H1 (cell line): ENCODE results near the gene ITPKA. TPM values are rescaled to one million over a fixed set of nuclear protein-coding genes. Genes with fewer than 3 reads are reported as not detected.

Source experiments
- CTCF ChIA-PET: fragments of 300-600 bp; sonication (Branson Sonifier 250); formaldehyde crosslinking; loops from one replicate; lab custom pipeline; 2021; ENCODE audit not compliant: partially characterized antibody; lab: Charles Lee
- POLR2A ChIA-PET: fragments of 300-600 bp; sonication (Branson Sonifier 250); formaldehyde crosslinking; loops from one replicate; lab custom pipeline; 2021; ENCODE audit warnings: inconsistent platforms; ENCODE audit not compliant: partially characterized antibody; lab: Charles Lee
- DNase-seq, 2 experiments: peaks; one replicate each; pipeline versions ENCODE4 v3.0.0 to v3.0.0-alpha.2; 2010 to 2022; ENCODE audit warnings: low spot score in 2 of 2, low read depth in 1 of 2, mixed read lengths in 1 of 2
- FAIRE-seq: peaks from 2 replicates; lab custom pipeline; 2011; peaks lifted over from hg19 to GRCh38; lab: Jason Lieb, UNC
- H2AFZ ChIP-seq: 2 replicates; pipeline ENCODE4 v1.8.1; 2012; ENCODE audit warnings: low read length, inconsistent platforms
- H2AK5ac ChIP-seq: 2 replicates; pipeline ENCODE4 v1.6.1; 2013; ENCODE audit warnings: low read depth, low read length
- H2BK120ac ChIP-seq: replicated peaks from 2 replicates; pipeline ENCODE3; 2013; ENCODE audit warnings: low read depth, low read length, inconsistent platforms
- H2BK12ac ChIP-seq: 2 replicates; pipeline ENCODE4 v1.6.1; 2013; ENCODE audit warnings: low read depth, low read length
- H2BK15ac ChIP-seq: 2 replicates; pipeline ENCODE4 v1.6.1; 2013; ENCODE audit warnings: low read length
- H2BK20ac ChIP-seq: 2 replicates; pipeline ENCODE4 v1.6.1; 2013; ENCODE audit warnings: low read length
- H2BK5ac ChIP-seq: 2 replicates; pipeline ENCODE4 v1.6.1; 2013; ENCODE audit warnings: low read depth, low read length
- H3K14ac ChIP-seq: 2 replicates; pipeline ENCODE4 v1.6.1; 2013; ENCODE audit warnings: inconsistent platforms; ENCODE audit not compliant: insufficient read length
- H3K18ac ChIP-seq: 2 replicates; pipeline ENCODE4 v1.6.1; 2013; ENCODE audit warnings: low read length; ENCODE audit errors: extremely low read depth
- H3K23ac ChIP-seq: 2 replicates; pipeline ENCODE4 v1.6.1; 2013; ENCODE audit warnings: inconsistent platforms; ENCODE audit not compliant: insufficient read length
- H3K23me2 ChIP-seq: 2 replicates; pipeline ENCODE4 v1.6.1; 2013; ENCODE audit warnings: low read depth, low read length
- H3K27ac ChIP-seq: 2 replicates; pipeline ENCODE4 v1.6.1; 2011; ENCODE audit warnings: low read depth, low read length, inconsistent platforms
- H3K27me3 ChIP-seq, 4 experiments: replicated peaks in 1 of 4; 1 replicate in 1 of 4; 2 replicates in 3 of 4; pipeline versions ENCODE4 v1.6.1 to v1.8.1; 2011 to 2013; ENCODE audit warnings: low read length in 3 of 4, mild to moderate bottlenecking in 3 of 4, inconsistent platforms in 2 of 4, mixed read lengths in 2 of 4, moderate library complexity in 1 of 4; ENCODE audit not compliant: control insufficient read depth in 3 of 4, insufficient read depth in 3 of 4; ENCODE audit errors: extremely low read depth in 1 of 4
- H3K36me3 ChIP-seq, 4 experiments: 2 replicates each; pipeline versions ENCODE4 v1.6.1 to v1.8.1; 2011 to 2013; ENCODE audit warnings: mild to moderate bottlenecking in 4 of 4, low read length in 3 of 4, moderate library complexity in 2 of 4, control low read depth in 1 of 4, inconsistent platforms in 1 of 4; ENCODE audit not compliant: insufficient read depth in 4 of 4, control insufficient read depth in 2 of 4
- H3K4ac ChIP-seq: replicated peaks from 2 replicates; pipeline ENCODE3; 2013; ENCODE audit warnings: low read length, low read depth, mixed read lengths, inconsistent platforms; ENCODE audit not compliant: insufficient read length
- H3K4me1 ChIP-seq, 4 experiments: replicated peaks in 1 of 4; 1 replicate in 1 of 4; 2 replicates in 3 of 4; pipeline versions ENCODE4 v1.6.1 to v1.8.1; 2011 to 2013; ENCODE audit warnings: low read length in 3 of 4, inconsistent platforms in 2 of 4, mixed read lengths in 1 of 4; ENCODE audit not compliant: insufficient read depth in 4 of 4, control insufficient read depth in 3 of 4
- H3K4me2 ChIP-seq, 2 experiments: 2 replicates each; pipeline versions ENCODE4 v1.6.1 to v1.8.1; 2011 to 2013; ENCODE audit warnings: low read depth in 2 of 2, low read length in 2 of 2, control low read depth in 1 of 2, inconsistent platforms in 1 of 2, mild to moderate bottlenecking in 1 of 2; ENCODE audit not compliant: insufficient read depth in 1 of 2
- H3K4me3 ChIP-seq, 4 experiments: fragments of 200-600, 300-600 bp in 1 of 4; sonication (generic), shearing (Covaris generic), sonication (Bioruptor Twin) in 1 of 4; 2 replicates each; pipeline versions ENCODE4 v1.5.1 to v1.8.1; 2011 to 2016; ENCODE audit warnings: low read length in 4 of 4, low read depth in 3 of 4, control low read depth in 2 of 4, inconsistent platforms in 2 of 4, mild to moderate bottlenecking in 2 of 4, mixed read lengths in 1 of 4, moderate library complexity in 1 of 4; ENCODE audit not compliant: insufficient read depth in 2 of 4; ENCODE audit errors: extremely low read depth in 1 of 4
- H3K56ac ChIP-seq: replicated peaks from 2 replicates; pipeline ENCODE3; 2013; ENCODE audit warnings: low read depth, mild to moderate bottlenecking, mixed read lengths, low read length, inconsistent platforms; ENCODE audit not compliant: insufficient read length
- H3K79me1 ChIP-seq: 2 replicates; pipeline ENCODE4 v1.6.1; 2013; ENCODE audit warnings: low read depth, low read length, control low read depth
- H3K79me2 ChIP-seq, 2 experiments: 2 replicates each; pipeline versions ENCODE4 v1.6.1 to v1.8.1; 2012 to 2013; ENCODE audit warnings: low read length in 2 of 2, mild to moderate bottlenecking in 2 of 2, inconsistent platforms in 1 of 2; ENCODE audit not compliant: insufficient read depth in 2 of 2, control insufficient read depth in 1 of 2
- H3K9ac ChIP-seq, 4 experiments: replicated peaks in 1 of 4; 1 replicate in 1 of 4; 2 replicates in 3 of 4; pipeline versions ENCODE4 v1.6.1 to v1.8.1; 2011 to 2013; ENCODE audit warnings: low read depth in 3 of 4, low read length in 3 of 4, control low read depth in 2 of 4, mild to moderate bottlenecking in 2 of 4, moderate library complexity in 2 of 4, inconsistent platforms in 1 of 4; ENCODE audit errors: extremely low read depth in 1 of 4
- H3K9me3 ChIP-seq, 2 experiments: 2 replicates each; pipeline versions ENCODE4 v1.6.1 to v1.8.1; 2012 to 2013; ENCODE audit warnings: mild to moderate bottlenecking in 2 of 2, moderate library complexity in 2 of 2, control low read depth in 1 of 2, inconsistent platforms in 1 of 2, low read depth in 1 of 2, low read length in 1 of 2, mixed read lengths in 1 of 2; ENCODE audit not compliant: insufficient read depth in 2 of 2
- H4K20me1 ChIP-seq, 2 experiments: replicated peaks in 1 of 2; 2 replicates each; pipeline versions ENCODE3 to v1.8.1; 2011 to 2013; ENCODE audit warnings: inconsistent platforms in 2 of 2, low read length in 2 of 2, mild to moderate bottlenecking in 1 of 2; ENCODE audit not compliant: insufficient read depth in 2 of 2, control insufficient read depth in 1 of 2
- H4K5ac ChIP-seq: 2 replicates; pipeline ENCODE4 v1.6.1; 2013; ENCODE audit warnings: low read length, low read depth, mixed read lengths, inconsistent platforms; ENCODE audit not compliant: insufficient read length
- H4K8ac ChIP-seq: 2 replicates; pipeline ENCODE4 v1.8.0; 2013; ENCODE audit warnings: mild to moderate bottlenecking, moderate library complexity, low read length, inconsistent platforms; ENCODE audit not compliant: insufficient read depth; ENCODE audit errors: extremely low read depth
- H4K91ac ChIP-seq: replicated peaks from 2 replicates; pipeline ENCODE3; 2013; ENCODE audit warnings: low read length, mixed read lengths, inconsistent platforms; ENCODE audit not compliant: insufficient read length
- BACH1 ChIP-seq: IDR thresholded peaks from 2 replicates; pipeline ENCODE4 v1.6.1; 2012; ENCODE audit warnings: low read length, improper control_type of control experiment
- CHD2 ChIP-seq: IDR thresholded peaks from 2 replicates; pipeline ENCODE4 v1.6.1; 2012; ENCODE audit warnings: low read length, improper control_type of control experiment
- EGR1 ChIP-seq: IDR thresholded peaks from 2 replicates; pipeline ENCODE4 v1.6.1; 2011; ENCODE audit warnings: low read depth, low read length, borderline replicate concordance
- JUN ChIP-seq: IDR thresholded peaks from 2 replicates; pipeline ENCODE4 v1.6.1; 2011; ENCODE audit warnings: low read depth, mild to moderate bottlenecking, improper control_type of control experiment, low read length
- KDM5A ChIP-seq: fragments of 200-600 bp; IDR thresholded peaks from 2 replicates; pipeline ENCODE4 v1.7.1; 2012; ENCODE audit warnings: mild to moderate bottlenecking, low read length, inconsistent platforms, mixed read lengths
- RNF2 ChIP-seq: fragments of 200-900, 300-1000 bp; sonication (generic); IDR thresholded peaks from 2 replicates; pipeline ENCODE4 v1.7.1; 2016; ENCODE audit warnings: borderline replicate concordance, low read depth, mild to moderate bottlenecking, antibody characterized with exemption, low read length; ENCODE audit not compliant: poor library complexity, severe bottlenecking; ENCODE audit errors: missing control alignments
- SAP30 ChIP-seq: fragments of 300-600 bp; sonication (generic); IDR thresholded peaks from 2 replicates; pipeline ENCODE4 v1.7.1; 2012; ENCODE audit warnings: low read length, moderate library complexity, mild to moderate bottlenecking, inconsistent platforms; ENCODE audit not compliant: insufficient read depth, insufficient replicate concordance
- WGBS, 2 experiments: shearing (Covaris generic) in 1 of 2; methylation state at CpG; one replicate each; pipeline versions ENCODE4 v1.1.6 to v1.1.7; 2013 to 2015; ENCODE audit warnings: low lambda C conversion rate in 2 of 2, mixed read lengths in 2 of 2, inconsistent platforms in 1 of 2, low coverage in 1 of 2, missing lambda C conversion rate in 1 of 2; ENCODE audit not compliant: insufficient replicate concordance in 2 of 2, insufficient coverage in 1 of 2, insufficient read length in 1 of 2; ENCODE audit errors: extremely low coverage in 1 of 2, missing lambda C conversion rate in 1 of 2; 5-methylcytosine and 5-hydroxymethylcytosine counted together
- long read RNA-seq, 2 experiments: library from RNA in 1 of 2; library from capped mRNA in 1 of 2; stranded (forward); transcript quantifications; one replicate each; pipeline ENCODE4 v2.0.0, GENCODE V29; 2021; ENCODE audit warnings: inconsistent platforms in 1 of 2
- polyA minus RNA-seq, 3 experiments: library from RNA; depleted of rRNA, polyadenylated mRNA; stranded (reverse); fragments of >200 nt; gene quantifications; 1 replicate in 2 of 3; 2 replicates in 1 of 3; pipeline ENCODE4 v1.2.3, GENCODE V29; 2011
- polyA plus RNA-seq, 7 experiments: library from polyadenylated mRNA; depleted of rRNA in 3 of 7; stranded (reverse) in 5 of 7; unstranded in 2 of 7; fragments of >200 nt in 5 of 7; fragments of 200-250 nt in 2 of 7; gene quantifications; 1 replicate in 5 of 7; 2 replicates in 1 of 7; 4 replicates in 1 of 7; pipeline versions ENCODE4 v1.2.1 to v1.2.3, GENCODE V29; 2011 to 2013; ENCODE audit warnings: missing spikeins in 2 of 7, mixed read lengths in 2 of 7
- total RNA-seq: library from RNA; stranded (reverse); fragmentation: NEBNext Ultra II Directional; extraction: Animal tissue kit (Norgen Biotek cat#: 25700); gene quantifications from 2 replicates; pipeline ENCODE4 v1.2.1, GENCODE V29; 2021
- TF ChIP-seq, protein P1 (sequence below): IDR thresholded peaks from 2 replicates; pipeline ENCODE4 v1.6.1; 2012; ENCODE audit warnings: inconsistent platforms

The ITPKA gene
- 0.67 and 0.99 TPM in 2 replicates for total RNA-seq
- 0.25 and 0.39 TPM in 2 replicates for polyA plus RNA-seq (2011; rRNA removed)
- 0.30 TPM for polyA plus RNA-seq (2011; cell fraction: cytosol; rRNA removed)
- 0.80 TPM for polyA plus RNA-seq (2011; cell fraction: nucleus; rRNA removed)
- 0.60 to 0.77 TPM (median 0.64 TPM) in 3 of 4 replicates, not detected in the other for polyA plus RNA-seq (2012, experiment 1 of 2)
- polyA plus RNA-seq (2012, experiment 2 of 2) = 0.70 TPM
- polyA plus RNA-seq (2013, experiment 1 of 2) = 0.53 TPM
- polyA plus RNA-seq (2013, experiment 2 of 2) = 0.37 TPM
- 0.22 and 0.29 TPM in 2 replicates for polyA minus RNA-seq (2011; rRNA and poly(A)+ RNA removed)
- not detected for polyA minus RNA-seq (2011; cell fraction: cytosol; rRNA and poly(A)+ RNA removed)
- 0.40 TPM for polyA minus RNA-seq (2011; cell fraction: nucleus; rRNA and poly(A)+ RNA removed)
- long read RNA-seq, experiment 1, partial matches to known transcripts = 0 of 1 reads
- long read RNA-seq, experiment 1, other reads (novel, unspliced or antisense) = 0 of 1 reads
- long read RNA-seq, experiment 2 = 0 reads

DNA sequence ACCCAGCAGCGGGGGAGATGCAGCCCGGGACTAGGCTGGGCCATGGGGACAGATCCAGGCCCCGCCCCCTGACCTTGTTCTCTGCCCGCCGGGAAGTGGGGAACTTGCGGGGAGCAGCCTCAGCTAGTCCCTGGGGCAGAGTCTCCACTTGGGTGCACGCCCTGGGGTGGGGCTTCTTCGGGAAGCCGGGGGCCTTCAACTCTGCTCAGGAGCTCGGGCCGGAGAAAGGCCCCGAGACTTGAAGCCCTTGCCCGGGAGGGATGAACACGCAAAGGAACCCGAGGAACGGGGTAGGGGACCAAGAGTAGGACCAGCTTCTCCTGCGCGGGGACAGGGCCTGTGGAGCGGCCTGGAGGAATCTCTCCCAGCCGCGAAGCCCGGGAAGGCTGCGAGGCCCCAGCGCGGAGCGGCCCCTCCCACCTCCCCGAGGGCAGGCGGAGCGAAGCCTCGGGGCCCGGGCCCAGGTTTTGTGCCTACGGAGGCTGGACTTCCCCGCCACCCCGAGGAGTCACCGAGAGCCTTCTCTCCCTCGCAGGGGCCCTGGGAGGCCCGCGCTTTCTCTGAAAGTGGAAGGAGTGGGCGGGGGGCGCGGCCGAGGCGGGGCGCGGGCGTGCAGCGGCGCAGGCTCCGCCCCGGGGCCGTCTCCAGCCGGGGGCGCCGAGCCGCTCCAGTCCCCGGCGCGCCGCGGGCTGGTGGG, at the start of gene ITPKA:
TSS of gene ITPKA (plus strand) at position 670 of the 697 bp plus-strand sequence. CDS start 54 bp downstream, outside the sequence.
- FAIRE-seq = no peak
- H3K4me3 ChIP-seq = peak within 1 kb of the TSS; percentile 42 to 78 (median 54)
- no peaks in the 10 kb centered on the region for H3K79me2 ChIP-seq
- H3K36me3 ChIP-seq = peaks cover 0 to 5% (median 0%) of the 10 kb centered on the region in 4 experiments; a peak in 1 of 8 replicates
- peak within 1 kb of the TSS; percentile 71 for H3K18ac ChIP-seq
- no peak within 1 kb of the TSS for H2BK5ac ChIP-seq
- H2BK20ac ChIP-seq = no peak within 1 kb of the TSS
- no peak within 1 kb of the TSS for H4K5ac ChIP-seq
- no peak within 1 kb of the TSS for H3K27ac ChIP-seq
- no peak within 1 kb of the TSS for H2AK5ac ChIP-seq
- no peak within 1 kb of the TSS for H3K9ac ChIP-seq
- peak within 1 kb of the TSS; percentile 71 for H2AFZ ChIP-seq
- ChIA-PET POLR2A (interaction anchor here (1.0 to 2.5 kb wide), 8 partner anchors 8 to 71 kb away, joined by 3 to 8 read pairs (median 5); partner anchors contain the start of gene LTK), CTCF (interaction anchor here (0.5 to 2.7 kb wide), 9 partner anchors 9 to 727 kb away, joined by 3 to 12 read pairs (median 4); no protein-coding TSS in a partner anchor)
- H3K9me3 ChIP-seq = no peaks in the 10 kb centered on the region
- peaks cover 56 to 78% (median 75%) of the 10 kb centered on the region in 4 experiments for H3K27me3 ChIP-seq
- peaks cover 2 to 7% of the 10 kb centered on the region in 2 experiments for H4K20me1 ChIP-seq
- H3K4ac ChIP-seq = no peak within 1 kb of the TSS
- 2% methylated on average over 30 of the region's 60 CpGs; no CpG with 5 or more reads in 1 of the 2 experiments for WGBS, 2 experiments
- peak within 1 kb of the TSS; percentile 50; the same call in 1 of the 2 replicates for H2BK12ac ChIP-seq
- H4K91ac ChIP-seq = no peak within 1 kb of the TSS
- peaks cover 23% of the 10 kb centered on the region; the same call in 1 of the 2 replicates for H3K23me2 ChIP-seq
- no peak within 1 kb of the TSS for H2BK120ac ChIP-seq
- H4K8ac ChIP-seq = peak within 1 kb of the TSS; percentile 18; the same call in 1 of the 2 replicates
- no peaks in the 10 kb centered on the region for H3K79me1 ChIP-seq
- DNase-seq = peak in 1 of 2 experiments; percentile 85
- peak within 1 kb of the TSS; percentile 88 to 94 for H3K4me2 ChIP-seq
- no peak within 1 kb of the TSS for H3K56ac ChIP-seq
- H3K23ac ChIP-seq = no peak within 1 kb of the TSS
- no peak within 1 kb of the TSS; the same call in 1 of the 2 replicates for H2BK15ac ChIP-seq
- peaks cover 0 to 15% (median 8%) of the 10 kb centered on the region in 4 experiments; a peak in 6 of 7 replicates for H3K4me1 ChIP-seq
- H3K14ac ChIP-seq = no peak within 1 kb of the TSS
- no peak for TF ChIP-seq JUN
- no peak for TF ChIP-seq SAP30
- no peak for TF ChIP-seq RNF2
- TF ChIP-seq, protein P1, sequence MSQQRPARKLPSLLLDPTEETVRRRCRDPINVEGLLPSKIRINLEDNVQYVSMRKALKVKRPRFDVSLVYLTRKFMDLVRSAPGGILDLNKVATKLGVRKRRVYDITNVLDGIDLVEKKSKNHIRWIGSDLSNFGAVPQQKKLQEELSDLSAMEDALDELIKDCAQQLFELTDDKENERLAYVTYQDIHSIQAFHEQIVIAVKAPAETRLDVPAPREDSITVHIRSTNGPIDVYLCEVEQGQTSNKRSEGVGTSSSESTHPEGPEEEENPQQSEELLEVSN = 0 out of 2 replicates have a peak, but pooled peaks have one; percentile 38
- peak; percentile 81; the same call in 1 of the 2 replicates for TF ChIP-seq EGR1
- TF ChIP-seq CHD2 = no peak
- peak; percentile 38 for TF ChIP-seq BACH1
- TF ChIP-seq KDM5A = no peak
